Aorta (tissue), 5 donors: Measurements from ENCODE around the gene C9orf152. TPM values are rescaled to one million over a fixed set of nuclear protein-coding genes. Genes with fewer than 3 reads are reported as not detected.

Experiments
- ATAC-seq: fragments of 200-7000 bp; cut with Tn5 transposase; one replicate; pipeline ENCODE4 v1.9.1; 2022; ENCODE audit warnings: moderate library complexity; ENCODE audit not compliant: low FRiP score
- DNase-seq, 2 donors: peaks; one replicate each; pipeline ENCODE4 v3.0.0-alpha.2; 2020
- H3K27ac ChIP-seq, 2 donors: one replicate each; pipeline ENCODE4 v1.5.1; 2013; ENCODE audit warnings: low read length in 2 of 2, mild to moderate bottlenecking in 2 of 2, moderate library complexity in 2 of 2, control low read depth in 1 of 2, inconsistent platforms in 1 of 2, low read depth in 1 of 2
- H3K27me3 ChIP-seq, 2 donors: one replicate each; pipeline ENCODE4 v1.6.1; 2013; ENCODE audit warnings: control low read depth in 1 of 2, low read length in 1 of 2, mild to moderate bottlenecking in 1 of 2, moderate library complexity in 1 of 2; ENCODE audit not compliant: insufficient read depth in 2 of 2, control insufficient read depth in 1 of 2
- H3K36me3 ChIP-seq, 2 donors: one replicate each; pipeline ENCODE4 v1.6.1; 2013; ENCODE audit warnings: control low read depth in 1 of 2, low read length in 1 of 2, mild to moderate bottlenecking in 1 of 2; ENCODE audit not compliant: insufficient read depth in 2 of 2, control insufficient read depth in 1 of 2
- H3K4me1 ChIP-seq, 2 donors: one replicate each; pipeline ENCODE4 v1.6.1; 2013; ENCODE audit warnings: low read length in 2 of 2, control low read depth in 1 of 2, mild to moderate bottlenecking in 1 of 2, moderate library complexity in 1 of 2; ENCODE audit not compliant: insufficient read depth in 2 of 2, control insufficient read depth in 1 of 2
- H3K4me3 ChIP-seq, 2 donors: one replicate each; pipeline ENCODE4 v1.5.1; 2013; ENCODE audit warnings: low read length in 2 of 2, control low read depth in 1 of 2, mild to moderate bottlenecking in 1 of 2
- H3K9me3 ChIP-seq: one replicate; pipeline ENCODE4 v1.6.1; 2013; ENCODE audit warnings: mild to moderate bottlenecking, low read length; ENCODE audit not compliant: control insufficient read depth
- WGBS, 2 donors: extraction: QIAGEN DNeasy Blood & Tissue Kit; methylation state at CpG; one replicate each; pipeline ENCODE4 v1.1.7; 2013; 5-methylcytosine and 5-hydroxymethylcytosine counted together
- intact Hi-C, 2 donors: fragments of 100-400 bp; cut with DNase I; formaldehyde crosslinking; loops; one replicate each; pipeline versions ENCODE4 v1.14.2 to v1.15.0; 2022
- polyA plus RNA-seq, 2 donors: library from polyadenylated mRNA; stranded (reverse); fragments of 200-250 nt; gene quantifications; one replicate each; pipeline ENCODE4 v1.2.3, GENCODE V29; 2013
- total RNA-seq, 2 donors: library from RNA; stranded (reverse); fragmentation: NEBNext Ultra II Directional; extraction: Animal tissue kit (Norgen Biotek cat#: 25700); gene quantifications; one replicate each; pipeline ENCODE4 v1.2.1, GENCODE V29; 2021
- donor health status: healthy with polysubstance abuse.
- donor health status: Bipolar disorder and iron deficiency.
- donor health status: DM: no; HTN: no; CAD: no.
- donor health status: DM: no; HTN: no; CAD: no.
- donor health status: DM: yes; HTN: yes; CAD: no.

Gene C9orf152
- total and polyA plus RNA-seq, 4 donors, result 0.38 to 3.1 TPM; not detected in 2

- Histone ChIP-seq H3K36me3 (no peaks in the 10 kb centered on the region), H3K4me1 (no peaks in the 10 kb centered on the region), H3K27me3 (no peaks in the 10 kb centered on the region), H3K9me3 (no peaks in the 10 kb centered on the region), H3K27ac (no peak overlapping the region), H3K4me3 (no peak overlapping the region)
- ATAC-seq, result no peak
- DNase-seq, result no peak
- intact Hi-C loops, result no loop called here
- WGBS, 2 donors, result 83 to 87% methylated on average over 2 of the region's 2 CpGs
Measured at GRCh38 chr9:110228321-110228720, 20.4 kb upstream of the C9orf152 start.

- H3K9me3 ChIP-seq, result no peaks in the 10 kb centered on the region
- ATAC-seq (no peak), DNase-seq (no peak)
- no peaks in the 10 kb centered on the region for H3K4me1 ChIP-seq
- WGBS, 2 donors, result 92 to 94% methylated on average over 3 of the region's 3 CpGs
- H3K27me3 ChIP-seq, result no peaks in the 10 kb centered on the region
- no peak overlapping the region for H3K27ac ChIP-seq
- intact Hi-C loops, result no loop called here
- no peak overlapping the region for H3K4me3 ChIP-seq
- no peaks in the 10 kb centered on the region for H3K36me3 ChIP-seq
Measured at GRCh38 chr9:110224583-110224982, 16.6 kb upstream of the C9orf152 start.

GRCh38 chr9:110220809-110221208 lies 12.8 kb upstream of the C9orf152 start:
- H3K27me3 ChIP-seq, result no peaks in the 10 kb centered on the region
- H3K4me3 ChIP-seq, result no peak overlapping the region
- no peak for ATAC-seq
- intact Hi-C loops, result no loop called here
- no peak for DNase-seq
- H3K36me3 ChIP-seq, result no peaks in the 10 kb centered on the region
- H3K4me1 ChIP-seq, result no peaks in the 10 kb centered on the region
- 91 to 95% methylated on average over 3 of the region's 3 CpGs for WGBS, 2 donors
- H3K9me3 ChIP-seq, result no peaks in the 10 kb centered on the region
- H3K27ac ChIP-seq, result no peak overlapping the region

- WGBS, 2 donors, result 25% methylated on average over 10 of the region's 10 CpGs
- intact Hi-C loops, result loop anchor here (2.0 to 5.0 kb wide), 3 partner anchors 35 to 310 kb away; no protein-coding TSS in a partner anchor
- ATAC-seq, result no peak
Measured at GRCh38 chr9:110217656-110218099, 9.7 kb upstream of the C9orf152 start.

GRCh38 chr9:110214586-110215355 lies 6.8 kb upstream of the C9orf152 start:
- DNase-seq, result no peak
- intact Hi-C loops, result loop anchor here (5.0 kb wide), 2 partner anchors 32 to 307 kb away; no protein-coding TSS in a partner anchor
- no peaks in the 10 kb centered on the region for H3K9me3 ChIP-seq
- WGBS, 2 donors, result 85 to 91% methylated on average over 2 of the region's 2 CpGs
- no peak overlapping the region for H3K27ac ChIP-seq
- H3K4me1 ChIP-seq, result no peaks in the 10 kb centered on the region
- no peaks in the 10 kb centered on the region for H3K36me3 ChIP-seq
- no peak overlapping the region for H3K4me3 ChIP-seq
- H3K27me3 ChIP-seq, result no peaks in the 10 kb centered on the region
- ATAC-seq, result no peak

More at GRCh38 chr9:110217656-110218099, 9.7 kb upstream of the C9orf152 start:
- DNase-seq, result no peak
- Histone ChIP-seq H3K9me3 (no peaks in the 10 kb centered on the region), H3K27ac (no peak overlapping the region), H3K4me1 (no peaks in the 10 kb centered on the region), H3K4me3 (no peak overlapping the region), H3K27me3 (no peaks in the 10 kb centered on the region), H3K36me3 (no peaks in the 10 kb centered on the region)

GRCh38 chr9:110214090-110214489 lies 6.1 kb upstream of the C9orf152 start:
- Histone ChIP-seq H3K27ac (no peak overlapping the region), H3K36me3 (no peaks in the 10 kb centered on the region), H3K4me3 (no peak overlapping the region), H3K27me3 (no peaks in the 10 kb centered on the region), H3K4me1 (no peaks in the 10 kb centered on the region), H3K9me3 (no peaks in the 10 kb centered on the region)
- DNase-seq, result no peak
- intact Hi-C loops, result no loop called here
- ATAC-seq, result no peak
- 87 to 91% methylated on average over 6 of the region's 6 CpGs for WGBS, 2 donors

- Histone ChIP-seq H3K27me3 (no peaks in the 10 kb centered on the region), H3K36me3 (no peaks in the 10 kb centered on the region), H3K4me1 (no peaks in the 10 kb centered on the region), H3K4me3 (no peak overlapping the region), H3K9me3 (no peaks in the 10 kb centered on the region), H3K27ac (no peak overlapping the region)
- WGBS, 2 donors, result 95 to 96% methylated on average over 10 of the region's 10 CpGs
- ATAC-seq, result no peak
- no peak for DNase-seq
- intact Hi-C loops, result no loop called here
Measured at GRCh38 chr9:110213413-110214044, 5.6 kb upstream of the C9orf152 start.

GRCh38 chr9:110207071-110207641 lies 803 bp downstream of the C9orf152 start:
- Histone ChIP-seq H3K4me3 (no peak overlapping the region), H3K27ac (no peak overlapping the region), H3K36me3 (no peaks in the 10 kb centered on the region), H3K27me3 (no peaks in the 10 kb centered on the region), H3K9me3 (no peaks in the 10 kb centered on the region), H3K4me1 (no peaks in the 10 kb centered on the region)
- DNase-seq (no peak), ATAC-seq (peak; percentile 14)
- intact Hi-C loops, result no loop called here
- 66 to 70% methylated on average over 6 of the region's 6 CpGs for WGBS, 2 donors
